IMR-90 (cell line): ENCODE measurements around the gene S1PR1. TPM values are rescaled to one million over a fixed set of nuclear protein-coding genes. Genes with fewer than 3 reads are reported as not detected.

Experiments
- ATAC-seq: fragments of 200-7000 bp; cut with Tn5 transposase; 2 replicates; pipeline ENCODE4 v1.9.1; 2020; ENCODE audit warnings: low read depth, mild to moderate bottlenecking, moderate library complexity
- BruUV-seq: library from RNA; stranded (reverse); fragments of 400-500 nt; replicated peaks from 2 replicates; lab custom pipeline; 2021; lab: Mats Ljungman, UMichigan
- CTCF ChIA-PET: fragments of 300-600 bp; formaldehyde crosslinking; extraction: SDS; loops from one replicate; lab custom pipeline; 2021; ENCODE audit warnings: antibody characterized with exemption; lab: Yijun Ruan, JAX
- POLR2A ChIA-PET: fragments of 300-600 bp; sonication (Branson Sonifier 250); formaldehyde crosslinking; loops from one replicate; lab custom pipeline; 2022; ENCODE audit warnings: antibody characterized with exemption; ENCODE audit not compliant: unreplicated experiment; lab: Charles Lee
- DNase-seq: peaks from one replicate; pipeline ENCODE4 v3.0.0; 2013
- H2AFZ ChIP-seq: replicated peaks from 2 replicates; pipeline ENCODE3; 2013; ENCODE audit warnings: low read length, mild to moderate bottlenecking; ENCODE audit not compliant: poor library complexity
- H2AK5ac ChIP-seq: 2 replicates; pipeline ENCODE4 v1.6.1; 2013; ENCODE audit warnings: low read depth, low read length, inconsistent platforms
- H2AK9ac ChIP-seq: replicated peaks from 2 replicates; pipeline ENCODE3; 2013; ENCODE audit warnings: mild to moderate bottlenecking, low read depth, low read length, moderate library complexity; ENCODE audit not compliant: poor library complexity
- H2BK120ac ChIP-seq: 2 replicates; pipeline ENCODE4 v1.6.1; 2013; ENCODE audit warnings: low read depth, low read length, inconsistent platforms
- H2BK15ac ChIP-seq: 3 replicates; pipeline ENCODE4 v1.6.1; 2013; ENCODE audit warnings: low read depth, low read length, inconsistent platforms
- H2BK20ac ChIP-seq: 2 replicates; pipeline ENCODE4 v1.6.1; 2013; ENCODE audit warnings: low read depth, mild to moderate bottlenecking, inconsistent platforms, low read length, moderate library complexity
- H2BK5ac ChIP-seq: 2 replicates; pipeline ENCODE4 v1.6.1; 2013; ENCODE audit warnings: mild to moderate bottlenecking, low read depth, low read length, inconsistent platforms; ENCODE audit not compliant: poor library complexity, severe bottlenecking
- H3K14ac ChIP-seq: replicated peaks from 2 replicates; pipeline ENCODE4 v1.6.1; 2013; ENCODE audit warnings: low read depth, low read length, inconsistent platforms
- H3K18ac ChIP-seq: 2 replicates; pipeline ENCODE4 v1.6.1; 2013; ENCODE audit warnings: low read depth, low read length, control low read depth
- H3K23ac ChIP-seq: 2 replicates; pipeline ENCODE4 v1.6.1; 2013; ENCODE audit warnings: low read depth, low read length, inconsistent platforms
- H3K27ac ChIP-seq: 2 replicates; pipeline ENCODE4 v1.5.1; 2013; ENCODE audit warnings: mild to moderate bottlenecking, control low read depth, low read length; ENCODE audit not compliant: insufficient read depth
- H3K27me3 ChIP-seq: 2 replicates; pipeline ENCODE4 v1.6.1; 2013; ENCODE audit warnings: low read length; ENCODE audit not compliant: control insufficient read depth, insufficient read depth
- H3K36me3 ChIP-seq: 2 replicates; pipeline ENCODE4 v1.6.1; 2013; ENCODE audit warnings: low read length, mixed read lengths; ENCODE audit not compliant: control insufficient read depth, insufficient read depth
- H3K4ac ChIP-seq: 2 replicates; pipeline ENCODE4 v1.6.1; 2013; ENCODE audit warnings: low read depth, low read length, inconsistent platforms
- H3K4me1 ChIP-seq: 2 replicates; pipeline ENCODE4 v1.6.1; 2013; ENCODE audit warnings: low read length, mixed read lengths; ENCODE audit not compliant: control insufficient read depth, insufficient read depth
- H3K4me2 ChIP-seq: 2 replicates; pipeline ENCODE4 v1.6.1; 2013; ENCODE audit warnings: low read depth, mild to moderate bottlenecking, control low read depth, low read length, moderate library complexity
- H3K4me3 ChIP-seq: 2 replicates; pipeline ENCODE4 v1.5.1; 2013; ENCODE audit warnings: low read depth, mild to moderate bottlenecking, control low read depth, low read length, moderate library complexity; ENCODE audit not compliant: insufficient read depth
- H3K56ac ChIP-seq: 2 replicates; pipeline ENCODE4 v1.6.1; 2013; ENCODE audit warnings: low read length, inconsistent platforms; ENCODE audit not compliant: insufficient read depth; ENCODE audit errors: extremely low read depth
- H3K79me1 ChIP-seq, 2 experiments: 2 replicates each; pipeline ENCODE4 v1.6.1; 2013; ENCODE audit warnings: low read length in 2 of 2, inconsistent platforms in 1 of 2, low read depth in 1 of 2
- H3K9ac ChIP-seq: 2 replicates; pipeline ENCODE4 v1.6.1; 2013; ENCODE audit warnings: low read depth, low read length, control low read depth
- H3K9me1 ChIP-seq: 2 replicates; pipeline ENCODE4 v1.6.1; 2013; ENCODE audit warnings: low read length, inconsistent platforms; ENCODE audit not compliant: insufficient read depth
- H3K9me3 ChIP-seq: 2 replicates; pipeline ENCODE4 v1.6.1; 2013; ENCODE audit warnings: low read length; ENCODE audit not compliant: control insufficient read depth, insufficient read depth
- H4K20me1 ChIP-seq: 2 replicates; pipeline ENCODE4 v1.6.1; 2013; ENCODE audit warnings: low read length, inconsistent platforms; ENCODE audit not compliant: insufficient read depth
- H4K5ac ChIP-seq: 2 replicates; pipeline ENCODE4 v1.6.1; 2013; ENCODE audit warnings: mild to moderate bottlenecking, low read depth, low read length, control low read depth
- H4K8ac ChIP-seq, 2 experiments: 2 replicates each; pipeline ENCODE4 v1.6.1; 2013; ENCODE audit warnings: low read depth in 2 of 2, low read length in 2 of 2, control low read depth in 1 of 2, inconsistent platforms in 1 of 2
- H4K91ac ChIP-seq: 2 replicates; pipeline ENCODE4 v1.6.1; 2013; ENCODE audit warnings: low read depth, low read length, inconsistent platforms; ENCODE audit not compliant: insufficient read depth
- BHLHE40 ChIP-seq: fragments of 150-350 bp; IDR thresholded peaks from 2 replicates; pipeline ENCODE4 v1.6.1; 2016; ENCODE audit warnings: mild to moderate bottlenecking, low read depth, low read length
- CEBPB ChIP-seq: IDR thresholded peaks from 2 replicates; pipeline ENCODE4 v1.6.1; 2012; ENCODE audit warnings: low read depth, low read length, improper control_type of control experiment
- CHD1 ChIP-seq: IDR thresholded peaks from 2 replicates; pipeline ENCODE4 v1.6.1; 2012; ENCODE audit warnings: low read depth, low read length, improper control_type of control experiment
- FOS ChIP-seq: fragments of 150-350 bp; IDR thresholded peaks from 2 replicates; pipeline ENCODE4 v1.6.1; 2016; ENCODE audit warnings: low read depth, low read length
- MAFK ChIP-seq: IDR thresholded peaks from 2 replicates; pipeline ENCODE4 v1.6.1; 2012; ENCODE audit warnings: low read depth, low read length, improper control_type of control experiment
- MXI1 ChIP-seq: IDR thresholded peaks from 2 replicates; pipeline ENCODE4 v1.6.1; 2012; ENCODE audit warnings: low read depth, mild to moderate bottlenecking, low read length, moderate library complexity, borderline replicate concordance
- NFE2L2 ChIP-seq: fragments of 150-350 bp; IDR thresholded peaks from 2 replicates; pipeline ENCODE4 v1.6.1; 2016; ENCODE audit warnings: low read depth, mild to moderate bottlenecking, low read length
- POLR2A ChIP-seq: IDR thresholded peaks from 2 replicates; pipeline ENCODE4 v1.6.1; 2012; ENCODE audit warnings: mild to moderate bottlenecking, low read depth, low read length
- RAD21 ChIP-seq: IDR thresholded peaks from 2 replicates; pipeline ENCODE4 v1.6.1; 2012; ENCODE audit warnings: low read length, improper control_type of control experiment
- RCOR1 ChIP-seq: IDR thresholded peaks from 2 replicates; pipeline ENCODE4 v1.6.1; 2012; ENCODE audit warnings: mild to moderate bottlenecking, low read length, improper control_type of control experiment; ENCODE audit not compliant: insufficient replicate concordance
- RFX5 ChIP-seq: IDR thresholded peaks from 2 replicates; pipeline ENCODE4 v1.8.0; 2012; ENCODE audit warnings: low read depth, mild to moderate bottlenecking, low read length, moderate library complexity
- SMC3 ChIP-seq: fragments of 150-350 bp; IDR thresholded peaks from 2 replicates; pipeline ENCODE4 v1.6.1; 2016; ENCODE audit warnings: low read depth, mild to moderate bottlenecking, antibody characterized with exemption, low read length, moderate library complexity
- dilution Hi-C: fragments of 300-500 bp; cut with HindIII; formaldehyde crosslinking; loops from one replicate; pipeline ENCODE4 v1.14.3; 2018; ENCODE audit warnings: low sequenced_read_pairs; ENCODE audit not compliant: unreplicated experiment
- in situ Hi-C: fragments of 300-500 bp; cut with MboI; formaldehyde crosslinking; loops from 3 replicates; pipeline ENCODE4 v1.14.3; 2019; ENCODE audit warnings: low sequenced_read_pairs, inconsistent platforms, mixed read lengths
- intact Hi-C: fragments of 100-400 bp; cut with micrococcal nuclease; formaldehyde crosslinking; loops from 2 replicates; pipeline ENCODE4 v1.10.0; 2022
- polyA plus RNA-seq, 3 experiments: library from polyadenylated mRNA; depleted of rRNA; stranded (reverse); fragments of >200 nt; gene quantifications; 2 replicates each; pipeline ENCODE4 v1.2.3, GENCODE V29; 2012; ENCODE audit warnings: low replicate concordance in 1 of 3
- total RNA-seq: library from RNA; depleted of rRNA; stranded (reverse); fragments of >200 nt; gene quantifications from 2 replicates; pipeline ENCODE4 v1.2.3, GENCODE V29; 2012
- TF ChIP-seq, protein P1 (sequence below): fragments of 150-350 bp; IDR thresholded peaks from 2 replicates; pipeline ENCODE4 v1.6.1; 2017; ENCODE audit warnings: mild to moderate bottlenecking, antibody characterized with exemption, low read length, low read depth
- TF ChIP-seq, protein P2 (sequence below): fragments of 150-350 bp; IDR thresholded peaks from 2 replicates; pipeline ENCODE4 v1.6.1; 2016; ENCODE audit warnings: low read depth, mild to moderate bottlenecking, low read length, moderate library complexity, borderline replicate concordance
- TF ChIP-seq, protein P3 (sequence below): conservative IDR thresholded peaks from 2 replicates; pipeline ENCODE4 v1.5.1; 2012; ENCODE audit warnings: mild to moderate bottlenecking, low read depth, low read length, improper control_type of control experiment

S1PR1 gene
- total and polyA plus RNA-seq, 2 of the 4 experiments (the other 2 are of a cell fraction) = 12.9 to 15.6 TPM

DNA sequence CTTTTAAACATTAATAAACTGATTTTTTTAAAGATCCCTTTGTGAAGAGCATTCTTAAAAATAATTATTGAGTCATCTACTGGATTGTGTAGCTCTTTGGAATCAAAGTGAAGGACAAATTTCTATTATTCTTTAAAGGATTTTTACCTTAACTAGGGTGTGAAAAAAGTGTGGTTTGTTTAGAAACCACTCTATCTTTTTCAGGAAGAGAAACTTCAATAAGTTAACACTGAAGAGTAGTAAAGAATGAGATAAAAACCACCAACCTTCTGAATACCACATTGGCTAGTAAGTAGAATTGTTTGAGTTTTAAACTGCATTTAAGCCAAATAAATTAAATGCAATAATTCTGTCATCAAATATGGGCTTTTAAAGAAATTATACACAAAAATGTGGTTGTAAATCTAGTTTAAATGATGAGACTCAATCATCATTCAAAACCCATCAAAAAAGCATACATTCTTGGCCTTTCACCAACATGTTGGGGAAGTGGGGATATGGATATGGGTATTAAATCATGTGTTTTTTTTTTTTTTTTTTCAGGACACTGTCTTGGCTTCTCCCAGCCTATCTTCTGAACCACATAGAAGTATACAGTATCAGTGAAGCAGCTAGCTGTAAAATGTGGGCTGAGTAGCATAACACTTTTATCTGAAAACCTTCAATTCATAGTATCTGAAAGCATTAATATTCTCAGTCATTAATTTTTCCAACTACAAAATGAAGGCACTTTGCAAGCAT, 4.8 kb downstream of the S1PR1 start:
- H3K27me3 ChIP-seq = no peaks in the 10 kb centered on the region
- no peak overlapping the region for H2AFZ ChIP-seq
- intact Hi-C loops (no loop called here), dilution Hi-C loops (no loop called here), in situ Hi-C loops (loop anchor here (5.0 to 25.0 kb wide), 2 partner anchors 204 to 319 kb away; partner anchors contain the start of gene DPH5)
- H3K4me3 ChIP-seq = no peak overlapping the region
- no peak overlapping the region for H2AK5ac ChIP-seq
- ChIA-PET CTCF (no interaction called here), POLR2A (interaction anchor here (0.5 to 0.6 kb wide), 2 partner anchors 11 to 36 kb away, joined by 3 to 6 read pairs; no protein-coding TSS in a partner anchor)
- no peak overlapping the region for H3K27ac ChIP-seq
- H4K5ac ChIP-seq = no peak overlapping the region
- H2BK15ac ChIP-seq = no peak overlapping the region
- no peak overlapping the region for H3K18ac ChIP-seq
- peaks cover 0 to 11% of the 10 kb centered on the region in 2 experiments; a peak in 1 of 4 replicates for H3K79me1 ChIP-seq
- BruUV-seq = no TSS peak
- no peaks in the 10 kb centered on the region for H3K9me3 ChIP-seq
- no peak overlapping the region for H2AK9ac ChIP-seq
- H3K36me3 ChIP-seq = peaks cover 16% of the 10 kb centered on the region
- H4K91ac ChIP-seq = no peak overlapping the region
- H3K4ac ChIP-seq = no peak overlapping the region
- no peak overlapping the region for H3K56ac ChIP-seq
- no peaks in the 10 kb centered on the region for H3K4me1 ChIP-seq
- no peak overlapping the region for H3K4me2 ChIP-seq
- H4K8ac ChIP-seq = no peak overlapping the region
- no peak overlapping the region for H2BK120ac ChIP-seq
- no peak for ATAC-seq
- DNase-seq = no peak
- no peak overlapping the region for H2BK20ac ChIP-seq
- H3K9me1 ChIP-seq = 0 out of 2 replicates have a peak, but pooled peaks cover 4% of the 10 kb centered on the region
- no peak overlapping the region for H3K9ac ChIP-seq
- H2BK5ac ChIP-seq = no peak overlapping the region
- H4K20me1 ChIP-seq = peaks cover 3% of the 10 kb centered on the region; the same call in 1 of the 2 replicates
- no peak overlapping the region for H3K14ac ChIP-seq
- H3K23ac ChIP-seq = no peak overlapping the region
- TF ChIP-seq BHLHE40 = no peak
- TF ChIP-seq FOS = no peak
- no peak for TF ChIP-seq RCOR1
- TF ChIP-seq, protein P1, sequence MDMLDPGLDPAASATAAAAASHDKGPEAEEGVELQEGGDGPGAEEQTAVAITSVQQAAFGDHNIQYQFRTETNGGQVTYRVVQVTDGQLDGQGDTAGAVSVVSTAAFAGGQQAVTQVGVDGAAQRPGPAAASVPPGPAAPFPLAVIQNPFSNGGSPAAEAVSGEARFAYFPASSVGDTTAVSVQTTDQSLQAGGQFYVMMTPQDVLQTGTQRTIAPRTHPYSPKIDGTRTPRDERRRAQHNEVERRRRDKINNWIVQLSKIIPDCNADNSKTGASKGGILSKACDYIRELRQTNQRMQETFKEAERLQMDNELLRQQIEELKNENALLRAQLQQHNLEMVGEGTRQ = no peak
- TF ChIP-seq, protein P2, sequence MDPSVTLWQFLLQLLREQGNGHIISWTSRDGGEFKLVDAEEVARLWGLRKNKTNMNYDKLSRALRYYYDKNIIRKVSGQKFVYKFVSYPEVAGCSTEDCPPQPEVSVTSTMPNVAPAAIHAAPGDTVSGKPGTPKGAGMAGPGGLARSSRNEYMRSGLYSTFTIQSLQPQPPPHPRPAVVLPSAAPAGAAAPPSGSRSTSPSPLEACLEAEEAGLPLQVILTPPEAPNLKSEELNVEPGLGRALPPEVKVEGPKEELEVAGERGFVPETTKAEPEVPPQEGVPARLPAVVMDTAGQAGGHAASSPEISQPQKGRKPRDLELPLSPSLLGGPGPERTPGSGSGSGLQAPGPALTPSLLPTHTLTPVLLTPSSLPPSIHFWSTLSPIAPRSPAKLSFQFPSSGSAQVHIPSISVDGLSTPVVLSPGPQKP = no peak
- TF ChIP-seq, protein P3, sequence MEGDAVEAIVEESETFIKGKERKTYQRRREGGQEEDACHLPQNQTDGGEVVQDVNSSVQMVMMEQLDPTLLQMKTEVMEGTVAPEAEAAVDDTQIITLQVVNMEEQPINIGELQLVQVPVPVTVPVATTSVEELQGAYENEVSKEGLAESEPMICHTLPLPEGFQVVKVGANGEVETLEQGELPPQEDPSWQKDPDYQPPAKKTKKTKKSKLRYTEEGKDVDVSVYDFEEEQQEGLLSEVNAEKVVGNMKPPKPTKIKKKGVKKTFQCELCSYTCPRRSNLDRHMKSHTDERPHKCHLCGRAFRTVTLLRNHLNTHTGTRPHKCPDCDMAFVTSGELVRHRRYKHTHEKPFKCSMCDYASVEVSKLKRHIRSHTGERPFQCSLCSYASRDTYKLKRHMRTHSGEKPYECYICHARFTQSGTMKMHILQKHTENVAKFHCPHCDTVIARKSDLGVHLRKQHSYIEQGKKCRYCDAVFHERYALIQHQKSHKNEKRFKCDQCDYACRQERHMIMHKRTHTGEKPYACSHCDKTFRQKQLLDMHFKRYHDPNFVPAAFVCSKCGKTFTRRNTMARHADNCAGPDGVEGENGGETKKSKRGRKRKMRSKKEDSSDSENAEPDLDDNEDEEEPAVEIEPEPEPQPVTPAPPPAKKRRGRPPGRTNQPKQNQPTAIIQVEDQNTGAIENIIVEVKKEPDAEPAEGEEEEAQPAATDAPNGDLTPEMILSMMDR = no peak
- no peak for TF ChIP-seq CEBPB
- TF ChIP-seq RAD21 = no peak
- TF ChIP-seq NFE2L2 = no peak
- no peak for TF ChIP-seq CHD1
- no peak for TF ChIP-seq MAFK
- TF ChIP-seq MXI1 = no peak
- TF ChIP-seq RFX5 = no peak
- TF ChIP-seq SMC3 = no peak
- no peak for TF ChIP-seq POLR2A
